GM18870 (cell line): Measurements from ENCODE around the gene CEND1.

Experiments used
- ATAC-seq: cut with Tn5 transposase; IDR thresholded peaks from one replicate; pipeline ENCODE4 v1.9.1; 2021; ENCODE audit warnings: moderate library complexity; ENCODE audit not compliant: unreplicated experiment

CEND1 gene

GRCh38 chr11:796565-797295, 6.8 kb upstream of the CEND1 start:
- no peak for ATAC-seq

- no peak for ATAC-seq
Observed at GRCh38 chr11:795634-796564, 6.0 kb upstream of the CEND1 start.

- ATAC-seq, result no peak
Observed at GRCh38 chr11:794766-795633, 5.1 kb upstream of the CEND1 start.

GRCh38 chr11:794013-794765, 4.3 kb upstream of the CEND1 start:
- ATAC-seq, result no peak

GRCh38 chr11:793556-793955, 3.7 kb upstream of the CEND1 start:
- no peak for ATAC-seq

GRCh38 chr11:792873-793272, 3.0 kb upstream of the CEND1 start:
- ATAC-seq, result no peak

GRCh38 chr11:792535-792821, 2.6 kb upstream of the CEND1 start:
- ATAC-seq, result no peak

- no peak for ATAC-seq
Observed at GRCh38 chr11:791658-792534, 2.0 kb upstream of the CEND1 start.

GRCh38 chr11:790721-791564, 1.1 kb upstream of the CEND1 start:
- ATAC-seq, result no peak

GRCh38 chr11:788953-789940, 643 bp downstream of the CEND1 start:
- no peak for ATAC-seq

- ATAC-seq, result no peak
Observed at GRCh38 chr11:788009-788640, 1.8 kb downstream of the CEND1 start.

- ATAC-seq, result no peak
Observed at GRCh38 chr11:787084-787675, 2.7 kb downstream of the CEND1 start.

- ATAC-seq, result no peak
Observed at GRCh38 chr11:786235-787083, 3.4 kb downstream of the CEND1 start.

GRCh38 chr11:783581-784015, 6.3 kb downstream of the CEND1 start:
- ATAC-seq, result no peak

GRCh38 chr11:782264-783174, 7.4 kb downstream of the CEND1 start:
- ATAC-seq, result no peak
